ENCODE measurements around the gene E2F1.

E2F1 gene

DNA sequence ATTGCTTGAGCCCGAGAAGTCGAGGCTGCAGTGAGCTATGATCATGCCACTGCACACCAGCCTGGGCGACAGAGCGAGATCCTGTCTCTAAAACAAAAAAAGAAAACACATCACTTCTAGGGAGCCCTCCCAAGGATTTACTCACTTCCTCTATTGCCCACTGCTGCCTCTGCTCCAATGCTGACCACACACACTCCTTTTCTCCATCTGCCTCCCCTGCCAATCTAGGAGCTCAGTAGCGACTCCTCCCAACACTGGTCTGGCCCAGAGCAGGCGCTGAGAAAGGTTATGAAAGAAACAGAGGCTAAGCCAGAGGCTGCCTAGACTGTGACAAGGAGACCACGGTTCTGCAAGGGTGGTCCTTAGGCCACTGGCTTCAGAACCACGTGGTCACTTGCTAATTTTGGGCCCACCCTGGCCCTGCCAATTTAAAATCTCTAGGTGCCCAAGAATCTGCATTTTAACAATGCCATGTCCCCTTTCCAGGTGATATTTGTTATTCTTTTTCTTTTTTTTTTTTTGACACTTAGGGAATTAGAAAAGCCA lies 1.3 kb upstream of the E2F1 start:
- DNase-seq (ENCODE audit: low spot score): no peak

DNA sequence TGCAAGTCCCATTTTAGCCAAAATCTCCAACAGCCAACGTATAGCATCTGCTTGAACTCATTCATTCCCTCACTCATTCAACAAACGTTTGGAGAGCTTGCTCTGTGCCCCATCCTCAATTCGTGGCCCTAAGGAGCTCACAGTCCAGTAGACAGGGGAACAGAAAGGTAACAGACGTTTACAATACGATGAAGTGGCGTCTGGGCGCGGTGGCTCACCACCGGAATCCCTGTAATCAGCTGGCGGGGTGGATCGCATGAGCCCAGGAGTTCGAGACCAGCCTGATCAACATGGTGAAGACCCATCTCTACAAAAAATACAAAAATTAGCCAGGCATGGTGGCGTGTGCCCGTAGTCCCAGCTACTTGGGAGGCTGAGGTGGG lies 790 bp upstream of the E2F1 start:
- no peak for DNase-seq (ENCODE audit: low spot score)

DNA sequence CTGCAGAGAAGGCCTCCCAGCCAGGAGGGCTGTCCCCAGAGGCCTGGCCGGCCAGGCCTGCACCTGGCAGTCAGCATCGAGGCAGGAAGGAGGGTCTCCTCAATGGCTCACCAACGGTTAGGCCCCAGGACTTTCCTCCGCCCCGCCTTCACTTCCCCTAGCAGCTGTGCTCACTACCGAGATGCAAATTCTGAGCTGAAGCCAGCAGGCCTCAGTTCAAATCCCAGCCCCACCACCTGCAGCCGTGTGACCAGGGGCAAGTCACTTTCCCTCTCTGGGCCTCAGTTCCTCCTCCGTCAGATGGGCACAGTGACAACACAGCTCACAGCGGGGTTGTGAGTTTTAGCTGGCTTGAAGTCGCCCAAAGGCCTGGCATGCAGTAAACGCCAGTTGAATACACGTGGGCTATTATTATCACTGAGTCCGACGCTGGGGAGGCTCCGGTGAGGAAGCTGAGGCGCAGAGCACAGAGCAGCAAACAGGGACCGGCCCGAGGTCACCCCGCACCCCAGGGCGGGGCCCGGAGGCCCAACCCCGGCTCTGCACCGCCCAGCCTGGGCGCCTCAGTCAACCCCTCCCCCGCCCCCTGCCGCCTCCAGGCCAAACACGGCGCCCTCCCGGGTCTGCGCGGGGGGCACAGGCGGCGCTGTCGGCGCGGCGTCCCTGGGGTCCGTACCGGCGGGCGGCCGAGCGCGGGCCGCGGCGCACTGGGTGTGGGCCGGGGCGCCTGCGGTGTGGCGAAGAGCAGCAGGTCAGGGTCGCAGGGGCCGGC lies 671 bp downstream of the E2F1 start:
- DNase-seq (ENCODE audit: low spot score): peak; percentile 57

DNA sequence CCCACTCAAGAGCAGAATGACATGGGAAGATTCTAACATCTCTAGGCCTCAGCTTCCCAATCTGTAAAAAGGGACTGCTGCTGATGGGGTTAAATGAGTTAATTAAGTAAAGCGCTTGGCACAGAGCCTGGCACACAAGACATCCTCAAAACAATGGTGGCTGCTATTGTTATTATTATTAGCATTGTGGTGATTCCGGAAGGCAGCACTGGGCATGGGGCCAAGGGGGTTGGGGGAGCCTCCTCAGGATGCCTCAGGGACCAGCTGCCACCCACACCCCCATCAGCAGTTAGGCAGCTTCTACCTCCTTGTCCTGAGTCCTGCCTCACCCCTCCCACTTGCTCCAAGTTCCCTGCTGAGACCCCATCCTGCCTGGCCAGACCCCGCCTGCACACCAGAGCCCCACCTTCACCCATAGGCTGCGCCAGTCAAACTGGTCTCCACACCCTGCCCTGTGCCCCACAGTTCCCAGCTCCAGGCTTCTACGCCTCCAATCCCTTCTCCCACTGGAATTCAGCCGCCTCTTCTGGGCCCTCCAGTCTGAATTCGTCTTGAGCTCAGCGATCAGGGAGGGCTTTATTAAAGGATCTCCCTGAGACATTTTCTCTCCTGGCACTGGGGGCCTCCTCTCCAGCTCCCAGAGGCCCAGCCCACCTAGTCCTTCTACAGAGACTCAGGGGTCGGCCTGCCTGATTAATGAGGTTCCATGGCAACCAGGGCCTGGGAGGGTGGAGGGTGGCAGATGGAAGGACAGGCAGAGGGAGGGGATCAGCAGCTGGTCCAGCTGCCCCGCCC lies 1.5 kb downstream of the E2F1 start:
- DNase-seq (ENCODE audit: low spot score): no peak

DNA sequence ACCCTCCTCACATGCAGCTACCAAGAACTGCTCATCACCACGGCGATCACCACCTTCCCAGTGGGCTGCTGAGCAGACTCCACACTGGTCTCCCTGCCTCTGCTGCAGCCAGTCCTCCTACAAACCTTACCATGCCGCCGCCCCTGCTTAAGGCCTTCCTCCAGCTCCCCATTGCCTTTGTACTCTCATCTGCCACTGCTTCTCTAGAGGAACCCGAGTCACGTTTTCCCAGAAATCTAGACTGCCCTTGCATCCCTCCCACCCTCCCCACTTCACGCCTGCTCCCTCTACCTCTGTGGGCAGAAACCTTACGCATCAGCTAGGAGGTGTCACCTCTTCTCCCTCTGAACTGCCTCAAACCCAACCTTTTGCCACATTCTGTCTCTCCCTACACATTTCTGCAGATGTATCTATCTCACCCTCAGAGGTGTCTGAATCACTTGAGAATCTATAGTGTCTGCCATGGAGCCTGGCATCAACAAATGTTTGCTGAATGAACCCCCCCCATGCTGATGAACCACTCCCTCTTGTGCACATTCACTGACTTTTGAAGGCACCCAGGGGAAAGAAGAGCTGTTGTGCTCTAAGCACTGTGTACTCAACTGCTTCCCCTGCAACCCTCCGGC lies 4.3 kb downstream of the E2F1 start:
- no peak for DNase-seq (ENCODE audit: low spot score)

DNA sequence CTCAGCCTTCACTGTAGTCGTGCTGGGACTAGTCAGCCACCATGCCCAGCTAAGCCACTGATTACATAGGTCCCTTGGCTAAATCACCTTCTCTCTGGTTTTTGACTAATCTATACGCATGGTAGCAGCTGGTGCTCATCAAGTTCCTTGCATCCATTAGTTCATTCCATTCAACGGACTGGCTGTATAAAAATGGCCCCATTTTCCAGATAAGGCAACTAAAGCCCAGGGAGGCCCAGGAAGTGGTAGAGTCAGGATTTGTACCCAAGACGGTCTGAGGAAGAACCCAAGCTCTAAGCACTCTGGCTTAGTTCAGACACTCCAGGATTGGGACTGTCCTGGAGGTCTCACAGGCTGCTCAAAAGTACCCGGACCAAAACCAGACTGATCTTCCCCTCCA lies 4.9 kb downstream of the E2F1 start:
- DNase-seq (ENCODE audit: low spot score): no peak

DNA sequence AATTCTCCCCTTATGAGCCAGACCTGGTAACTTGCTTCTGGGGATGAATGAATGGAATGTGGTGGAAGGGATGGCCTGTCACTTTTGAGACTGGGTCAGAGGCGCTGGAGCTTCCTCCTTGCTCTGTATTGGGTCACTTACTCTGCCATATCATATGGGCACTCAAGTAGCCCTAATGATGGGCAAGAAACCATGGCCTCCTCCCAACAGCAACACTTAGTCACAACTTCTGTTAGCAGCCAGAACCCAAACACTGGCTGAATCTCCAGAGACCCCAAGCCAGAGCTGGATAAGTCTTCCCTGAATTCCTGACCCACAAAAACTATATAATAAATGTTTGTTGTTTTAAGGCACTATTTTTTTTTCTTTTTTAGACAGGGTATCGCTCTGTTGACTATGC lies 5.5 kb downstream of the E2F1 start:
- DNase-seq (ENCODE audit: low spot score): no peak

DNA sequence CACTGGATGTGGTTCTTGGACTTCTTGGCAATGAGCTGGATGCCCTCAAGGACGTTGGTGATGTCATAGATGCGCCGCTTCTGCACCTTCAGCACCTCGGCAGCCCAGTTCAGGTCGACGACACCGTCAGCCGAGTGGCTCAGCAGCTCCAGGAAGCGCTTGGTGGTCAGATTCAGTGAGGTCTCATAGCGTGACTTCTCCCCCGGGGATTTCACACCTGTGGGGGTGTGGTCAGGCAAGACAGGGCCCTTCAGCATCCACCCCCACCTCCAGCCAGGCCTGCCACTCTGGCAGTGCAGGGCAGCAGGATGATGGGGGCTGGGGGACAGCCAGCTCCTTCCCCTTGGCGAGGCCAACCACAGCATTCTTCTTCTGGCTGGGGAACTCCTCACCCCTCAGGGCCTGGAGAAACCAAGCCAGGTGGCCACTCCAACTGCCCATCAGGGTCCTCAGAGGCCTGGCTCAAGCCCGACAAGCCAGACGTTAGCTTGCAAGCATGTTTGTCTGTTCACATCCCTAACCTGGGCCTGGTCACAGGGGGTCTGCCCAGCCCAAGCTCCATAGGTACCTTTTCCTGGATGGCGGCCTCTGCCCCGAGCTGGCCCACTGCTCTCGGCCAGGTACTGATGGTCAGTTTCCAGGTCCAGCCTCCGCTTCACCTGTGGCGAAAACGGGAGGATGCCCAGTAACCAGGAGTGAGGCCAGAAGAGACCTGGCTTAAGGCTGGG lies 6.3 kb downstream of the E2F1 start:
- no peak for DNase-seq (ENCODE audit: low spot score)

DNA sequence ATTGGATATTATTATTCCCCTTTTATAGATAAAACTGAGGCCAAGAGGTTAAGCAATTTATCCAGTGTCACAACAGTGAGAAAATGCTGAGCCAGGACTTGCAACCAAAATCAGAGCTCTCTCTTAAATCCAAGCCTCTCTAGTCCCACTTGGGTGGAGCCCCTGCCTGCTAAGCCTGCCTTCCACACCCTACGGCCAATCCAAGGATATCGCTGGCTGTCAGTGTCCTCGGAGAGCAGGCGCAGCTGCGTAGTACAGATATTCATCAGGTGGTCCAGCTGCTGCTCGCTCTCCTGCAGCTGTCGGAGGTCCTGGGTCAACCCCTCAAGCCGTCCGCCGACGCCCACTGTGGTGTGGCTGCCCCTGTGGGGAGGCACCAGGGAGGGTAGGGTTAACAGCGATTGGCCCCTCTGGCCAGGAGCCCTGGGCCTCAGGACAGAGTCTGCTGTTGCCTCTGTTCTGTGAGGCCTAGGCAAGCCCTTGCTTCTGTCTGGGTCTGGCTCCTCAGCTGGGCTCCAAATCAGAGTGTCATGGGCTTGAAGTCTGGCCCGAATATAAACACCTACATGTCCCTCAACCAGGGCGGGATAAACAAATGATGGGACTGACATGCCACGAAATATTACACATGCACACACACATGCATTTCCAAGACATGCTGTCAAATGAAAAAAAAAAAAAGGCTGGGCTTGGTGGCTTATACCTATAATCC lies 8.0 kb downstream of the E2F1 start:
- no peak for DNase-seq (ENCODE audit: low spot score)

DNA sequence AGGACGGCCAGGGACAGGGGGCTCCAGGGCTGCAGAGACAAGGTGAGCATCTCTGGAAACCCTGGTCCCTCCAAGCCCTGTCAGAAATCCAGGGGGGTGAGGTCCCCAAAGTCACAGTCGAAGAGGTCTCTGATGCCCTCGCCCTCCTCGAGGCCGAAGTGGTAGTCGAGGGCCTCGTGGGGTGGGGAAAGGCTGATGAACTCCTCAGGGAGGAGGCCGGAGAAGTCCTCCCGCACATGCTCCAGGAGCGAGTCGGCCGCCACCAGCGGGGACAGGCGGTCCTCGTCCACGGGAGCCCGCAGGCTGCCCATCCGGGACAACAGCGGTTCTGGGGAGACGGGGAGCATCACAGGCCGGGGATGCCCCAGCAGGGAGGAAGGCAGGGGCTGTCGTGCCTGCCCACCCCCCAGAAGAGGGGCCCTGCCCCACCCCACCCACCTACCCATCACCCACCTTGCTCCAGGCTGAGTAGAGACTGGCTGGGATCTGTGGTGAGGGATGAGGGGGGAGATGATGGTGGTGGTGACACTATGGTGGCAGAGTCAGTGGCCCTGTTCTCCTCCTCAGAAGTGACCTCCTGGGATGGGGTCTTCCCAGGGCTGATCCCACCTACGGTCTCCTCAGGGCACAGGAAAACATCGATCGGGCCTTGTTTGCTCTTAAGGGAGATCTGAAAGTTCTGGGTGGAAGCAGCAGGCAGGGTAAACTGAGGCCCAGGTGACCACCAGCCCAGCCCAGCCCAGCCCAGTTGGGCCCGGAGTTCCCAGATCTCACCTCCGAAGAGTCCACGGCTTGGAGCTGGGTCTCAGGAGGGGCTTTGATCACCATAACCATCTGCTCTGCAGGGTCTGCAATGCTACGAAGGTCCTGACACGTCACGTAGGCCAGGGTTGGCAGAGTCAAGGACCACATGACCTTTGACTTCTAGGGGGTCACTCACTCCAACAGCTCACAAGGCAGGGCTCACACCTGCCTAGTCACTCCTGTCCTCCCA lies 9.2 kb downstream of the E2F1 start:
- no peak for DNase-seq (ENCODE audit: low spot score)

DNA sequence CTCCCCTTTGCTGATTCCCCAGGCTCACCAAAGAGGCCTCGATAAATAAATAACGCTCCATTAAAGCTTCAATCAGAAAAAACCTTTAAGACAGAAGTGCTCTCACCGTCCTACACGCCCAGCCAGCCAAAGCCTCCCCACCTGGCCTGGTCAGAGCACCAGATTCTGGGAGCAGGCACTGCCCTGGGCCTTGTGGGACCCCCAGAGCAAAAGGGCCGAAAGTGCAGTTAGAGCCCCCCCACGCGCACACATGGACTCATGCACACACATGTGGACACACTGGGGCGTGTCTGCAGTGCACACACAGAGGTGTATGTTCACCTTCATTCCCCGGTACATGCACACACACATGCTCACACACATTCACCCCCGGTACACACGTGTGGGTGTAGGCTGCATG lies 10.1 kb downstream of the E2F1 start:
- DNase-seq (ENCODE audit: low spot score): no peak

DNA sequence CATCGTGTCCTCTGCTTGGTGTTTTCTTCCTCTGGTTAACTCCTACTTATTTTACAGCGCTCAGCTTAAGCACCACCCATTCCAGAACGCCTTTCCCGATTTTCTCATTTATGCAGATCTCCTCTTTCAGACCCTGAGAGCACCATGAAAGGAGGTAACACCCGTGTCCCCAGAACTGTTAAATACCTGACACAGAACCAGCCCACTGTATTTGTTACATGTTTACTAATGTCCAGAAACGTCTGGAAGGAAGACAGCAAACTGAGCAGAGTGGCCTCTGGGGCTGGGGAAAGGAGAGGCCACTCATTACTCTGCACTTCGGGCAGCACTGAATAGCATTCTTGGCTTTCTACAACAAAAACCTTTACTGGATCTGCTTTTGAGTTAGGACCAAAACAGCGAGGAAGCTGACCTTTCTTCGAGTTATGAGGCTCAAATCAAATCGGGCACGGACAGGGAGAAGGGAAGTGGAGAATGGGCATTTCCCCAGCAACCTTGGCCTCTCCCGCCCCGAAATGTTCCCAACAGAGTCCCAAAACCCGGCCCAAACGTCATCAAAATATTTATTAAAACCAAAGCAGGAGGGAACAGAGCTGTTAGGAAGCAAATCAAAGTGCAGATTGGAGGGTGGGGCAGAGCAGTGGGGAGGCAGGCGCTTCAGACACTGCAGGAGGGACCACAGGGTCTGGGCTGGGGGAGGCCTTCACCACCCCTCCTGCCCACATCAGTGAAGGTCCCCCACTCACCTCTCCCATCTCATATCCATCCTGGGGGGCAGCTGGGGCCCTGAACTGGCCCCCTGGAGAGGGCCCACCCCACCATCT lies 10.8 kb downstream of the E2F1 start:
- no peak for DNase-seq (ENCODE audit: low spot score)

DNA sequence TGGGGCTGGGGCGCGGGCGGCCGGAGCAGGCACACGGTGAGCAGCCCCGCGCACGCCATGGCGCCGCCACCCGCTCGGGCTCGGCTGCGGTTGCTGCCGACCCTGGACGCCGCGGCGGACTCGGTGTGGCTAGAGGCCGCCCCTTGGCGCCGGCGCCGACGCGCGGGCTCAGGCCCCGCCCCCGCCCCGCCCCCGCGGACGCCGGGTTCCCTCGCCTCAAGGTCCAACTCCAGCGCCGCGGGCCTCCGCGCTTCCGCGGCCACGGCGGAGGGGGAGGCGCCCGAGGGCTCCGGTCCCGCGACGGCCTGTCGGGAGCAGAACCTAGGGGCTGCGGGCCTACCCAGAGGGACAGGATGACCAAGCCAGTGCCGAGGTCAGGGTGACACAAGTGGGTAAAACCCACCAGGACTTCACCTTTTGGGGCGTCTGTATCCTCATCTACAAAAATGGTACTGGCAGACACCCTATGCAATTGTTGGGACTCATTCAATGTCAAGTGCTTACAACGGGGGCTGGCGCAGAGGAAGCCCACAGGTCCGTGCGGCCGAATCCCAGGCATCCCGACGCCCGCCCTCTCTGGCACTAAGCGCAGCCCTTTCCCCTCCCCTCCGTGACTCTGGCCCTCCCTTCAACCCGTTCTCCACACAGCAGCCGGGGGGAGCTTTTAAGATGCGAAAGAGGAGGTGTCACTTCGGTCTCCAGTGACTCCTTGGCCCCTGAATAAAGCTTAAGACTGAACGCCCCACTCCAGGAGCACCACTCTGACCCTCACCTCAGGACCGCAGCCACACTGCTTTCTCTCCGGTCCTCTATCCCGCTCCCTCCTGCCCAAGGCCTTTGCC lies 11.7 kb downstream of the E2F1 start, which contains the start of gene NECAB3:
TSS of gene NECAB3 (minus strand) at position 135 of the 842 bp plus-strand sequence. CDS start at position 59, 76 bp downstream.
- DNase-seq (ENCODE audit: low spot score): peak; percentile 58

DNA sequence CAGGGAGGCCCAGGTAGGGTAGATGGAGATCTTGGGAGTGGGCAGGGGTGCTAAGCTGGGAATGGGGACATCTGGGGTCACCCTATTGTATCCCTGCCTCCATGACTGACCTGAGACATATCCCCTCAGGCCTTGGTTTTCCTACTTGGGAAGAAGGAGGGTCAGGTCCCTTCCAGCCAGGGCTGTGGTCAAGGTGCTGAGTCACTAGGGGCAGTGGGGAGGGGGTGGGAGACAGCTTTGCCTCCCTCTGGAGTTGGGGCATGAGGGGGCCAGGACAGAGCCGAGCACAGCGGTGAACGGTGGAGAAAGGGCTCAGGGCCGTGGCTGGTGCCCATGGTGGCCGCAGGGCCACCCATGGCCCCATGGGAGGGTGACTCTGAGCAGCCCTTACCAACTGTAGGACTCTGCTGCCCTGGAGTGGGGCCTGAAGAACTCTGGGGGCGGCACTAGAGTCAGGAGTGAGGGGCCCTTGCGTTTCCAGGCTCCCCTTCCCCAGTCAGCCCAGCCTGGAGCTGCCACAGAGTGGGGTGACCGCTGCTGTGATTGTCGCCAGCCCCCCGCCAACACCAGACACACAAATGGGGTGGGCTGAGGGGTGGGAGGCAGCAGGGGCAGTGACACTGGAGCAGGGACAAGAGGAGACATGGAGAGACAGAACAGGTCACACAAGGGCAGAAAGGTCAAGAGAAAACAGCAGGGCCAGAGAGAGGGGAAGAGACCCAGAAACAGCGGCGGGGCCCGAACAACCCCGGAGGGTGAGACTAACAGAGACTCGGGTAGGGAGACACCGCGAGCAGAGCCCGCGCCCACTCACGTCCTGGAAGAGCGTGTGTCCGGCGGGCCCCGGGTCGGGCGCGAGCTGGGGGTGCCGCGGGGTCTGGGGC lies 12.5 kb downstream of the E2F1 start:
- DNase-seq (ENCODE audit: low spot score): no peak

DNA sequence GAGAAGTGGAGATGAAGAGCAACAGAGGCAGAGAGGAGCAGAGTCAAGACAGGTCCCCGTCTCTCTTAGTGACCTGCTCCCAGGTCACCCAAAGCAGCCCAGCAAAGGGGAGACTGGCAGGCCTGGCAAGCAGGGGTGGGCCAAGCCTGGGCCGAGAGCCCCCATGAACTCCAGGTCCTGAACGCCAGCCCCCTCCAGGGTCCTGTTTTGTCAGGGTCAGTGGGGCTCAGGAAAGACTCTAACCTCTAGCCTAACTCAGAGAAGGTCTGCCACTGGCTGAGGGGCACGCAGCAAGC lies 13.1 kb downstream of the E2F1 start:
- DNase-seq (ENCODE audit: low spot score): no peak

DNA sequence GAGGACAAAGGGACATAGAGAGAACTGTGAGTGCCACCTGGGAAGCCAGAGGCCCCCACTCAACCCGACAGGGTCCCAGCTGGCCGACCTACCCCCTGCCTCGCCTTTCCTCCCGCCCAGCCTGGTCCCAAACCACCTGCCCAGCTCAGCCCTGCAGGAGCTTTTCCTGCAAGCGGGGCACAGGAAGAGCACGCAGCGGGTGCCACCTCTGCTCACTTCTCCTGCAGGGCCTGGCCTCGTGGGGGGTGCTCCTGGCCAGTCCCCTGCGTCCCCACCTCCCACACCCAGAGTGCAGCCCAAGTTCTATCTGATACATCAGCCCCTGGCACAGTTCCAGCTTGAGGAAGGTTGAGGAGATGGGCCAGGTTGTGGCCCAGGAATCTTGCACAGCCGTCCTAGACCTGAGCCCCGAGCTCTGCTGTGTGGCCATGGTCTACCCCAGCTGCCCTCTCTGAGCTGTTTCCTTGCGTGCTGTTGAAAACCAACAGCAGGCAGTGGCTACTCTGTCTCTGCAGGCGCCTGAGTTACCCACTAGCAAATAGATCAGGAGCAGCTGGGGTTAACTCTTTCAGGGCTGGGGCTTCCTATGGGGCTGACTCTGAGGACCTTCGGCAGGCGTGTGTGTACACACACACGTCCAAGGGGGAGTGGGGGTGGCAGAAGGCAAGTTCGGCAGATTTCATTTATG lies 13.6 kb downstream of the E2F1 start:
- peak; percentile 18 for DNase-seq (ENCODE audit: low spot score)

All from hematopoietic multipotent progenitor cell treated with erythropoietin and hydrocortisone succinate and interleukin-3 and kit ligand, for 17 days (in vitro differentiated cells).